ENCODE data around the gene IRF1.
"Not testable (repeated sequence)": the region's sequence is repeated elsewhere in the genome, so short reads cannot be mapped to it uniquely, and the experiment has no call there.

The IRF1 gene

GRCh38 chr5:132438267-132438645, 52.3 kb downstream of the IRF1 start:
- DNase-seq (ENCODE audit: low spot score) = not testable (repeated sequence)

DNA sequence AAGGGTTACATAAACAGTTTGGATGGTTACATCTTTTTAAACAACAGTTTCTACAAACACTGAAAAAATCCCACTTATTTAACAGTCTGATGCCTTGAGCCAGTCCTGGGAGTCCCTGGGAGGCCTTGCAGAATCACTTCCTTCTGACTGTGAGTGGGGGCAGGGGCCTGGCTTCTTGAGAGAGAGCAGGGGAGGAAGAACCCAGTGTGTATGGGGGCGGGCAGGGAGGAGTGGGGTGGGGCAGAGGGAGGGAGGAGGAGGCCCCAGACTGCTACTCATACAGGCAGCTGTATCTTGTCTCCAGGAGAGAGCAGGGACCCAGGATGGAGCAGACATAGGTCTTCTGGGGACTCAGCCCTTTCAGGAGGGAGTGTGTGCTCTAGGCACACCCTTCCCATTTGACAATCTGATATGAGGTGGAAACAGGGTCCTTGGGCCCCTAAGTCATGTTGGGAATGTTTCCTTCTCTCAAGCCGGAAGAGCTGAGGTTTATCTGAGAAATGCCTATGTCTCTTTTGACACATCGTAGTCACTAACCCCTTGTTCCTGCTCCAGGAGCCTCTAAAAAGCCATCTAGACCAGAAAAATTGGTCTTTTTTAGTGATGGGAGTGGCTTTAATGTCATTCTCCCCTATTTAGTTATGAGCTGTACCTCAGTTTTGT, 52.8 kb downstream of the IRF1 start:
- DNase-seq (ENCODE audit: low spot score) = no peak

DNA sequence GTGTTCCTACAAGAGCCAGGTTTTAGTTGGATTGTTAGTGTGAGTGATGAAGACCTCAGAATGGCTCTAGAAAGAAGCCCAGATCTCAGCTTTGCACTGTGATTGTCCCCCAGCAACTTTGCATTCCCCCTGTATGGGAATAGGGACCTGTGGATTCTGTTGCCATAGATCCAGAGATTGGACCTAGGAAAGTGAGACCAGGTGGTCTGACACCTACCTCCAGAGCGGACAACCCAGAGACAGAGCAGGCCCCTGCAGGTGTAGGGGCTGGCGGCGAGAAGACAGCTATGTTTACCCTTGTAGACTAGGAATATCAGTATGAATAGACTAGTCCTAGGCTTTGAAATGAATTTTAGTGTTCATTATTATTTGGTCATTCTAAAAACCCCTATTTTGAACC, 53.6 kb downstream of the IRF1 start:
- DNase-seq (ENCODE audit: low spot score) = no peak

DNA sequence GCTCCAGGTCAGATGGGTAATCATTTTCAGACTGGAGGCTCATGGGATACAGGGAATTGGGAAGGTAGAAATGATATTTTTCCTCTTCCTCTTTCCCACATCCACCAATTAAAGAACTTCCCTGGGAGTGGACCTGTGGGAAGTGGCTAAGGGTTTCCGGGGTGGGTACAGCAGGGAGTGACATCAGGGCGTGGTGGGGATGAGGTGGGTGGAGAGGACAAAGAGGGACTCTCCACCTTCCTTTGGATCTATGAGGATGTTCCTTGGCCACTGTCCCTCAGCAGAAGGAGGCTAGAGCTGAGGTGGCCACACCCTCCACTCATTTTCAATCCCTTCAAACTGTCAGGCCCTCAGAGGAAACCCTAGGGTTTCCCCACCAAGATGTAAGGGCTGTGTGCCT, 54.7 kb downstream of the IRF1 start:
- no peak for DNase-seq (ENCODE audit: low spot score)

GRCh38 chr5:132435447-132435846, 55.1 kb downstream of the IRF1 start:
- DNase-seq (ENCODE audit: low spot score) = no peak

GRCh38 chr5:132434416-132435286, 55.9 kb downstream of the IRF1 start:
- no peak for DNase-seq (ENCODE audit: low spot score)

DNA sequence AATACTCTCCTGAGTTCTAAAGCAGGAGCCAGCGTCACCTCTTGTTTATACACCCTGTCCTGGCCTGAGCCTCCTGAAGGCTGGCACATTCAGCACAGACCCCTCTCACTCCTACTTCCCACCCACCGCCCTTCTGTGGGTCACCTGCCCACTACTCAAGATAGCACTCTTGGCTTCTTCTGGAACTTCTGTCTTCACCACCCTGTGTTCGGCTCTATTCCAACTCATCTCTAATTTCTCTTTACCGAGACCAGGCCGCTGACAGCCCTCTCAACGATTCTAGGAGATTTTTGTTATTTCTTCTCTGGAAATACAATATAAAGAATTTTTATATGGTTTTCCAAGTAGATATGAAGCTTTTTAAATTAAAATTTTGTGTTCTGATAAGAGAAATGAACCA, 57.4 kb downstream of the IRF1 start:
- no peak for DNase-seq (ENCODE audit: low spot score)

GRCh38 chr5:132431632-132432031, 58.9 kb downstream of the IRF1 start:
- DNase-seq (ENCODE audit: low spot score) = no peak

Data from LoVo (cell line).